DND-41 (cell line): ENCODE measurements around the gene EIF4EBP3.

Experiments
- ATAC-seq: fragments of 200-7000 bp; cut with Tn5 transposase; 3 replicates; pipeline ENCODE4 v1.9.1; 2021; ENCODE audit warnings: low read depth; ENCODE audit not compliant: insufficient read depth
- DNase-seq: peaks from one replicate; pipeline ENCODE4 v3.0.0-alpha.2; 2020
- H2AFZ ChIP-seq: 2 replicates; pipeline ENCODE4 v1.6.0; 2012; ENCODE audit warnings: low read depth, low read length
- H3K27ac ChIP-seq: 2 replicates; pipeline ENCODE4 v1.5.1; 2012; ENCODE audit warnings: low read length, inconsistent platforms
- H3K27me3 ChIP-seq: fragments of 200-600 bp; sonication (generic); 2 replicates; pipeline ENCODE4 v1.6.0; 2012; ENCODE audit warnings: low read length, mild to moderate bottlenecking, inconsistent platforms; ENCODE audit not compliant: insufficient read depth, poor library complexity
- H3K36me3 ChIP-seq: 2 replicates; pipeline ENCODE4 v1.5.1; 2012; ENCODE audit warnings: low read length, inconsistent platforms; ENCODE audit not compliant: insufficient read depth
- H3K4me1 ChIP-seq: 2 replicates; pipeline ENCODE4 v1.5.1; 2012; ENCODE audit warnings: mild to moderate bottlenecking, low read length; ENCODE audit not compliant: insufficient read depth
- H3K4me2 ChIP-seq: 2 replicates; pipeline ENCODE4 v1.6.0; 2012; ENCODE audit warnings: mild to moderate bottlenecking, moderate library complexity, low read length, inconsistent platforms; ENCODE audit not compliant: insufficient read depth
- H3K4me3 ChIP-seq, 2 experiments: fragments of 200-600 bp in 1 of 2; shearing (Covaris generic) in 1 of 2; 2 replicates each; pipeline ENCODE4 v1.5.1; 2012 to 2016; ENCODE audit warnings: inconsistent platforms in 2 of 2, low read length in 2 of 2, mild to moderate bottlenecking in 2 of 2, low read depth in 1 of 2, moderate library complexity in 1 of 2
- H3K79me2 ChIP-seq: 2 replicates; pipeline ENCODE4 v1.6.0; 2012; ENCODE audit warnings: low read length, inconsistent platforms; ENCODE audit not compliant: insufficient read depth
- H3K9ac ChIP-seq: 2 replicates; pipeline ENCODE4 v1.6.0; 2012; ENCODE audit warnings: low read depth, mild to moderate bottlenecking, inconsistent platforms, low read length, moderate library complexity
- H3K9me3 ChIP-seq: 2 replicates; pipeline ENCODE4 v1.5.1; 2012; ENCODE audit warnings: low read length, moderate library complexity, mild to moderate bottlenecking, inconsistent platforms; ENCODE audit not compliant: insufficient read depth, severe bottlenecking
- H4K20me1 ChIP-seq: 2 replicates; pipeline ENCODE4 v1.6.0; 2012; ENCODE audit warnings: low read length; ENCODE audit not compliant: insufficient read depth
- CTCF ChIP-seq: IDR thresholded peaks from 2 replicates; pipeline ENCODE4 v1.5.1; 2012; ENCODE audit warnings: borderline replicate concordance, low read length, moderate library complexity, mild to moderate bottlenecking; ENCODE audit not compliant: poor library complexity, severe bottlenecking; ENCODE audit errors: extremely low read depth
- EZH2 ChIP-seq: IDR thresholded peaks from 3 replicates; pipeline ENCODE4 v1.6.1; 2012; ENCODE audit warnings: borderline replicate concordance, low read depth, mild to moderate bottlenecking, moderate library complexity, low read length, inconsistent platforms; ENCODE audit not compliant: severe bottlenecking

Gene EIF4EBP3

GRCh38 chr5:140546851-140547507 is 483 bp upstream of the EIF4EBP3 start:
- H3K36me3 ChIP-seq = peaks cover 60% of the 10 kb centered on the region
- H3K27me3 ChIP-seq = no peaks in the 10 kb centered on the region
- H2AFZ ChIP-seq = peak overlapping the region; percentile 63
- H3K4me3 ChIP-seq = peak overlapping the region in 1 of 2 experiments; percentile 57; a peak in 2 of 4 replicates
- peak overlapping the region; percentile 68 for H3K4me2 ChIP-seq
- peak overlapping the region; percentile 74 for H3K9ac ChIP-seq
- no peak for TF ChIP-seq CTCF
- no peak for TF ChIP-seq EZH2
- ATAC-seq = peak; percentile 1; the same call in 2 of the 3 replicates
- peaks cover 33% of the 10 kb centered on the region for H3K4me1 ChIP-seq
- peak overlapping the region; percentile 83 for H3K27ac ChIP-seq
- no peaks in the 10 kb centered on the region for H3K9me3 ChIP-seq
- no peak for DNase-seq
- peaks cover 8% of the 10 kb centered on the region; the same call in 1 of the 2 replicates for H4K20me1 ChIP-seq
- peaks cover 8% of the 10 kb centered on the region for H3K79me2 ChIP-seq

GRCh38 chr5:140548300-140548688 is 832 bp downstream of the EIF4EBP3 start:
- peak overlapping the region; percentile 74 for H3K9ac ChIP-seq
- H3K36me3 ChIP-seq = peaks cover 60% of the 10 kb centered on the region

GRCh38 chr5:140548791-140549190 is 1.3 kb downstream of the EIF4EBP3 start:
- no peak for DNase-seq
- TF ChIP-seq EZH2 (no peak), CTCF (no peak)
- no peak for ATAC-seq
- Histone ChIP-seq H3K4me2 (peak overlapping the region; percentile 68), H3K79me2 (peaks cover 24% of the 10 kb centered on the region), H3K4me3 (peak overlapping the region in 1 of 2 experiments; percentile 57; a peak in 2 of 4 replicates), H3K4me1 (peaks cover 37% of the 10 kb centered on the region), H3K9ac (peak overlapping the region; percentile 74), H4K20me1 (peaks cover 8% of the 10 kb centered on the region; the same call in 1 of the 2 replicates), H3K27me3 (no peaks in the 10 kb centered on the region), H3K9me3 (no peaks in the 10 kb centered on the region), H2AFZ (no peak overlapping the region), H3K27ac (peak overlapping the region; percentile 83), H3K36me3 (peaks cover 63% of the 10 kb centered on the region)

More at GRCh38 chr5:140548300-140548688, 832 bp downstream of the EIF4EBP3 start:
- Histone ChIP-seq H4K20me1 (peaks cover 8% of the 10 kb centered on the region; the same call in 1 of the 2 replicates), H3K4me3 (peak overlapping the region; percentile 9 to 57; a peak in 3 of 4 replicates), H3K4me2 (peak overlapping the region; percentile 68), H3K4me1 (peaks cover 33% of the 10 kb centered on the region), H3K79me2 (peaks cover 19% of the 10 kb centered on the region), H3K27me3 (no peaks in the 10 kb centered on the region), H2AFZ (peak overlapping the region; percentile 63), H3K27ac (peak overlapping the region; percentile 83), H3K9me3 (no peaks in the 10 kb centered on the region)
- ATAC-seq = no peak
- DNase-seq = no peak
- no peak for TF ChIP-seq CTCF
- no peak for TF ChIP-seq EZH2
